Neural progenitor cell (in vitro differentiated cells): ENCODE results near the gene POU6F2. TPM values are rescaled to one million over a fixed set of nuclear protein-coding genes. Genes with fewer than 3 reads are reported as not detected.

Experiments
- DNase-seq: peaks from one replicate; pipeline ENCODE4 v3.0.0-alpha.2; 2016; ENCODE audit warnings: low spot score
- H2AFZ ChIP-seq: fragments of 200-600 bp; sonication (generic); replicated peaks from 2 replicates; pipeline ENCODE4 v1.6.1; 2016; ENCODE audit warnings: antibody characterized with exemption
- H3F3A ChIP-seq: fragments of 200-600 bp; sonication (generic); 2 replicates; pipeline ENCODE4 v1.6.1; 2016; ENCODE audit warnings: antibody characterized with exemption, low read depth
- H3K27ac ChIP-seq: fragments of 200-600 bp; sonication (generic); 2 replicates; pipeline ENCODE4 v1.5.1; 2016; ENCODE audit warnings: mild to moderate bottlenecking
- H3K27me3 ChIP-seq: fragments of 200-600 bp; sonication (generic); 2 replicates; pipeline ENCODE4 v1.6.1; 2016; ENCODE audit warnings: mild to moderate bottlenecking, moderate library complexity
- H3K36me3 ChIP-seq: fragments of 200-600 bp; sonication (generic); 2 replicates; pipeline ENCODE4 v1.5.1; 2016
- H3K4me1 ChIP-seq: fragments of 200-600 bp; sonication (generic); 2 replicates; pipeline ENCODE4 v1.6.1; 2016; ENCODE audit warnings: mixed run types
- H3K4me2 ChIP-seq: fragments of 200-600 bp; sonication (generic); 2 replicates; pipeline ENCODE4 v1.6.1; 2016
- H3K4me3 ChIP-seq: fragments of 200-600 bp; sonication (generic); 2 replicates; pipeline ENCODE4 v1.5.1; 2016
- H3K79me2 ChIP-seq: fragments of 200-600 bp; sonication (generic); 2 replicates; pipeline ENCODE4 v1.6.1; 2016; ENCODE audit warnings: low read depth
- H3K9ac ChIP-seq: fragments of 200-600 bp; sonication (generic); 2 replicates; pipeline ENCODE4 v1.6.1; 2016
- H3K9me3 ChIP-seq: fragments of 200-600 bp; sonication (generic); 2 replicates; pipeline ENCODE4 v1.5.1; 2016; ENCODE audit warnings: low read depth
- H4K20me1 ChIP-seq: fragments of 200-600 bp; sonication (generic); 2 replicates; pipeline ENCODE4 v1.6.1; 2016; ENCODE audit warnings: low read depth
- H3K27ac Mint-ChIP-seq: 3 replicates; pipeline ENCODE4 v1.8.0; 2021; ENCODE audit warnings: mixed read lengths
- H3K27me3 Mint-ChIP-seq: 2 replicates; pipeline ENCODE4 v1.8.0; 2022; ENCODE audit warnings: low read depth, mild to moderate bottlenecking, inconsistent platforms, moderate library complexity, mixed read lengths; ENCODE audit not compliant: insufficient read depth
- H3K36me3 Mint-ChIP-seq: 3 replicates; pipeline ENCODE4 v1.8.0; 2021; ENCODE audit warnings: mixed read lengths
- H3K4me1 Mint-ChIP-seq: 3 replicates; pipeline ENCODE4 v1.8.0; 2021; ENCODE audit warnings: mixed read lengths
- H3K4me3 Mint-ChIP-seq: 3 replicates; pipeline ENCODE4 v1.8.0; 2021; ENCODE audit warnings: mild to moderate bottlenecking, moderate library complexity, mixed read lengths
- H3K9me3 Mint-ChIP-seq: 3 replicates; pipeline ENCODE4 v1.8.0; 2020; ENCODE audit warnings: mixed read lengths
- EZH2 ChIP-seq: fragments of 200-600 bp; sonication (generic); IDR thresholded peaks from 2 replicates; pipeline ENCODE4 v1.6.1; 2017; ENCODE audit warnings: antibody characterized with exemption, mild to moderate bottlenecking, moderate library complexity
- EZH2phosphoT487 ChIP-seq: fragments of 200-600 bp; sonication (generic); IDR thresholded peaks from 2 replicates; pipeline ENCODE4 v1.6.1; 2017; ENCODE audit warnings: antibody characterized with exemption
- total RNA-seq: library from RNA; depleted of rRNA; stranded (reverse); fragments of >200 nt; gene quantifications from 2 replicates; pipeline ENCODE4 v1.2.3, GENCODE V29; 2015; ENCODE audit warnings: low replicate concordance
- TF ChIP-seq, protein P1 (sequence below): fragments of 200-600 bp; sonication (generic); IDR thresholded peaks from 2 replicates; pipeline ENCODE4 v1.5.1; 2017; ENCODE audit warnings: antibody characterized with exemption, mild to moderate bottlenecking

The POU6F2 gene
- total RNA-seq, 1 donor from 2014 or later = 3.4 TPM

DNA sequence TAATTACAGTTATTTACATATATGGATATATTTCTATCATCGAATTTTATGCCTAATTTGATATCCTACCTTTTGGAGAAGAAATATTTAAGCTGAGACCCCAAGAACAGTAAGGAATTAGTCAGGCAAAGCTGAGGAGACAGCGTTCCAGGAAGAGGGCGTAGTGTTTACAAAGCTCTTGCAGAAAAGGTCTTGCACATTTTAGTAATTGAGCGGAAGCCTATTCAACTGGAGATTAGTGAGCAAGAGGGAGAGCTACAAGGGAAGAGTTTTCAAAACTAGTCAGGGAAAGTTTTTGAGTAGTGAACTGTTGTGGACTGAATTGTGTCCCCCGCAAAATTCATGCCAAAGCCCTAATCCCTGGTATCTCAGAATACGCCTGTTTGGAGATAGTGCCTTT is 26.5 kb upstream of the POU6F2 start:
- Mint-ChIP-seq H3K27me3 (peaks cover 5% of the 10 kb centered on the region), H3K27ac (no peak overlapping the region), H3K36me3 (no peaks in the 10 kb centered on the region), H3K9me3 (no peaks in the 10 kb centered on the region), H3K4me3 (no peak overlapping the region), H3K4me1 (peaks cover 12% of the 10 kb centered on the region)
- Histone ChIP-seq H3F3A (peaks cover 4% of the 10 kb centered on the region), H3K9me3 (no peaks in the 10 kb centered on the region), H3K4me3 (no peak overlapping the region), H3K4me1 (peaks cover 9% of the 10 kb centered on the region), H4K20me1 (no peaks in the 10 kb centered on the region), H3K4me2 (peak overlapping the region; percentile 44), H3K27me3 (no peaks in the 10 kb centered on the region), H3K27ac (no peak overlapping the region), H3K36me3 (no peaks in the 10 kb centered on the region), H3K9ac (no peak overlapping the region), H2AFZ (no peak overlapping the region), H3K79me2 (no peaks in the 10 kb centered on the region)
- DNase-seq = peak; percentile 47
- no peak for TF ChIP-seq EZH2phosphoT487
- TF ChIP-seq, protein P1, sequence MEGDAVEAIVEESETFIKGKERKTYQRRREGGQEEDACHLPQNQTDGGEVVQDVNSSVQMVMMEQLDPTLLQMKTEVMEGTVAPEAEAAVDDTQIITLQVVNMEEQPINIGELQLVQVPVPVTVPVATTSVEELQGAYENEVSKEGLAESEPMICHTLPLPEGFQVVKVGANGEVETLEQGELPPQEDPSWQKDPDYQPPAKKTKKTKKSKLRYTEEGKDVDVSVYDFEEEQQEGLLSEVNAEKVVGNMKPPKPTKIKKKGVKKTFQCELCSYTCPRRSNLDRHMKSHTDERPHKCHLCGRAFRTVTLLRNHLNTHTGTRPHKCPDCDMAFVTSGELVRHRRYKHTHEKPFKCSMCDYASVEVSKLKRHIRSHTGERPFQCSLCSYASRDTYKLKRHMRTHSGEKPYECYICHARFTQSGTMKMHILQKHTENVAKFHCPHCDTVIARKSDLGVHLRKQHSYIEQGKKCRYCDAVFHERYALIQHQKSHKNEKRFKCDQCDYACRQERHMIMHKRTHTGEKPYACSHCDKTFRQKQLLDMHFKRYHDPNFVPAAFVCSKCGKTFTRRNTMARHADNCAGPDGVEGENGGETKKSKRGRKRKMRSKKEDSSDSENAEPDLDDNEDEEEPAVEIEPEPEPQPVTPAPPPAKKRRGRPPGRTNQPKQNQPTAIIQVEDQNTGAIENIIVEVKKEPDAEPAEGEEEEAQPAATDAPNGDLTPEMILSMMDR = no peak
- TF ChIP-seq EZH2 = no peak

DNA sequence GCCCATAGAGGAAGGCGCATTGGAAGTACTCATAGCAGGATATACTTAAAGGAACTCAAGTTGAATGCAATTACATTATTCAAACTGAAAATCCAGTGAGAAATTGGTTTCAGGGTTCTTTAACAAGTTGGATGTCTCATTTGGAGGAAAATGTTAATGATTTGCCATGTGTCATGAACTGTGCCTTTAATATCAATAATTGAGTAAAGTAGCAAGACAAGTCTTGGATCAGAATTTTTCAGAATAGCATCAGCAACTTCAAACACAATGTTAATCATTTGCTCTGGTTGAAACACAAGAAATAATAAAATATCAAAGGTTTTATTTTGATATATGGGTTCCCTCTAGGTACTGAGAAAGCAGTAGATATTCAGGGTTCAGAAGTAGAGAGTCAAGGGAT is 24.5 kb upstream of the POU6F2 start:
- no peaks in the 10 kb centered on the region for H3K27me3 ChIP-seq
- no peaks in the 10 kb centered on the region for H3K79me2 ChIP-seq
- H3K27me3 Mint-ChIP-seq = peaks cover 6% of the 10 kb centered on the region
- peaks cover 4% of the 10 kb centered on the region for H3F3A ChIP-seq
- H3K4me1 ChIP-seq = peaks cover 9% of the 10 kb centered on the region
- H3K27ac ChIP-seq = no peak overlapping the region
- H3K4me3 Mint-ChIP-seq = no peak overlapping the region
- no peak overlapping the region for H3K27ac Mint-ChIP-seq
- no peak overlapping the region for H3K4me2 ChIP-seq
- TF ChIP-seq, protein P1 = no peak
- TF ChIP-seq EZH2phosphoT487 = no peak
- no peak for TF ChIP-seq EZH2
- H3K36me3 Mint-ChIP-seq = no peaks in the 10 kb centered on the region
- H3K9ac ChIP-seq = no peak overlapping the region
- H4K20me1 ChIP-seq = no peaks in the 10 kb centered on the region
- no peaks in the 10 kb centered on the region for H3K9me3 Mint-ChIP-seq
- peaks cover 7% of the 10 kb centered on the region for H3K4me1 Mint-ChIP-seq
- no peaks in the 10 kb centered on the region for H3K9me3 ChIP-seq
- no peak overlapping the region for H3K4me3 ChIP-seq
- no peak for DNase-seq
- H2AFZ ChIP-seq = no peak overlapping the region
- no peaks in the 10 kb centered on the region for H3K36me3 ChIP-seq

DNA sequence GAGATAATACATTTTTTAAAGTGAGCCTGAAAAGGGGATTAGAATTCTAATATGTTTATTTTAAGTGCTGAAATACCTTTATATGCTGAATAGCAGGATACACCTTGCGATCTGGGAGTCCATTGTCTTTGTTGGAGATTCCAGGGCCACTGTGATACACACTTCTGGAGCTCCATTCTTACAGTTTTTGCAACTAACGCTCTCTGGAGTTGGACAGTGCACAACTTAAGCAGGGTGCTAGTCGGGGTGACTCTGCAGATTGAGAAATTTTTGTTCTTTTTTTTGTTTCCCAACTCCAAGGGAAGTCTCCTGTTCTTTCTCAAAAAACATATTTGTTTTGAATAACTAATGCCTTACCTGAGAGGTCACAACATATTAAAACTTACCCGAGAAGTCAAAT is 23.7 kb upstream of the POU6F2 start:
- Histone ChIP-seq H3K27ac (no peak overlapping the region), H2AFZ (no peak overlapping the region), H3K4me2 (no peak overlapping the region), H4K20me1 (no peaks in the 10 kb centered on the region), H3K4me3 (no peak overlapping the region), H3K36me3 (no peaks in the 10 kb centered on the region), H3K4me1 (peaks cover 9% of the 10 kb centered on the region), H3K79me2 (no peaks in the 10 kb centered on the region), H3F3A (peaks cover 4% of the 10 kb centered on the region), H3K27me3 (no peaks in the 10 kb centered on the region), H3K9me3 (no peaks in the 10 kb centered on the region), H3K9ac (no peak overlapping the region)
- no peaks in the 10 kb centered on the region for H3K9me3 Mint-ChIP-seq
- peaks cover 7% of the 10 kb centered on the region for H3K4me1 Mint-ChIP-seq
- H3K36me3 Mint-ChIP-seq = no peaks in the 10 kb centered on the region
- H3K27ac Mint-ChIP-seq = no peak overlapping the region
- no peak for DNase-seq
- H3K27me3 Mint-ChIP-seq = peaks cover 6% of the 10 kb centered on the region
- H3K4me3 Mint-ChIP-seq = no peak overlapping the region
- TF ChIP-seq, protein P1 = no peak
- no peak for TF ChIP-seq EZH2
- no peak for TF ChIP-seq EZH2phosphoT487
